ENCODE measurements around the gene MB21D2. TPM values are rescaled to one million over a fixed set of nuclear protein-coding genes. Genes with fewer than 3 reads are reported as not detected.

The MB21D2 gene
- total RNA-seq, 1 experiment from 2014 or later, result 2.8 TPM

GRCh38 chr3:192942625-192943024 lies 25.0 kb upstream of the MB21D2 start:
- H3K9me3 ChIP-seq (ENCODE audit: control insufficient read depth in 1 of 2, insufficient read depth in 1 of 2, low read depth in 1 of 2, low read length in 2 of 2), result no peaks in the 10 kb centered on the region
- H3K4me3 ChIP-seq (replicated peaks in 1 of 2; ENCODE audit: low read depth in 1 of 2, low read length in 2 of 2), result no peak overlapping the region
- H3K79me2 ChIP-seq (ENCODE audit: insufficient read depth, low read length), result no peaks in the 10 kb centered on the region
- ChIA-PET RAD21 (ENCODE audit: low non-redundant PET in 1 of 2, low total read pairs in 2 of 2, uncharacterized antibody in 2 of 2, unreplicated experiment in 2 of 2) (no interaction called here), POLR2A (no interaction called here), CTCF (no interaction called here)
- no peak for TF ChIP-seq CEBPB (IDR thresholded peaks at IDR 0.05; ENCODE audit: low read depth)
- no peak for TF ChIP-seq ZNF274 (IDR thresholded peaks at IDR 0.05; ENCODE audit: low read depth, low read length)
- TF ChIP-seq REST (IDR thresholded peaks at IDR 0.05; ENCODE audit: low read depth), result no peak
- TF ChIP-seq POLR2AphosphoS5 (IDR thresholded peaks at IDR 0.05; ENCODE audit: low read depth, low read length), result no peak
- no peak for TF ChIP-seq EGR1 (IDR thresholded peaks at IDR 0.05; ENCODE audit: low read depth)
- no peak for TF ChIP-seq ELF1 (IDR thresholded peaks at IDR 0.05; ENCODE audit: borderline replicate concordance, low read depth)
- TF ChIP-seq TCF7L2 (IDR thresholded peaks at IDR 0.05; ENCODE audit: borderline replicate concordance, extremely low read depth, insufficient read depth, insufficient read length), result no peak
- TF ChIP-seq SP1 (IDR thresholded peaks at IDR 0.05; ENCODE audit: low read depth), result no peak
- H2AFZ ChIP-seq (ENCODE audit: low read depth, low read length, poor library complexity, severe bottlenecking), result no peak overlapping the region
- BruUV-seq (replicated peaks), result no TSS peak
- intact Hi-C loops (cut with micrococcal nuclease), result no loop called here
- H4K20me1 ChIP-seq (ENCODE audit: insufficient read depth), result no peaks in the 10 kb centered on the region
- H3K27ac ChIP-seq (ENCODE audit: low read depth, low read length), result no peak overlapping the region
- DNase-seq (ENCODE audit: low read depth, low spot score) (no peak), ATAC-seq (no peak)
- no peaks in the 10 kb centered on the region for H3K9me2 ChIP-seq (ENCODE audit: insufficient read depth)
- H3K4me2 ChIP-seq (ENCODE audit: low read length), result no peak overlapping the region
- no peaks in the 10 kb centered on the region for H3K36me3 ChIP-seq (ENCODE audit: control insufficient read depth in 1 of 2, insufficient read depth in 2 of 2, low read length in 2 of 2)
- H3K4me1 ChIP-seq (ENCODE audit: control insufficient read depth in 1 of 2, insufficient read depth in 2 of 2, low read length in 2 of 2), result no peaks in the 10 kb centered on the region
- H3K9ac ChIP-seq (ENCODE audit: low read length), result no peak overlapping the region
- H3K27me3 ChIP-seq (ENCODE audit: insufficient read depth, low read length), result no peaks in the 10 kb centered on the region; the same call in 1 of the 2 replicates

Data from HCT116 (cell line).